Activated T-helper 17 cell treated with anti-CD3 and anti-CD28 coated beads, Interleukin-2, amount 50 U/mL, for 72 hours (primary cell): ENCODE measurements around the gene RCN2. TPM values are rescaled to one million over a fixed set of nuclear protein-coding genes. Genes with fewer than 3 reads are reported as not detected.
"Not testable (repeated sequence)": the region's sequence is repeated elsewhere in the genome, so short reads cannot be mapped to it uniquely, and the experiment has no call there.

Experiments
- ATAC-seq: fragments of 150-1000 bp; cut with Tn5 transposase; replicated peaks from 2 replicates; pipeline ENCODE4 v1.10.0; 2021; ENCODE audit warnings: mild to moderate bottlenecking, moderate library complexity
- H3K27ac Mint-ChIP-seq: one replicate; pipeline ENCODE4 v1.8.0; 2022; ENCODE audit warnings: mixed read lengths
- H3K27me3 Mint-ChIP-seq: one replicate; pipeline ENCODE4 v1.8.0; 2022; ENCODE audit warnings: mixed read lengths
- H3K36me3 Mint-ChIP-seq: one replicate; pipeline ENCODE4 v1.8.0; 2022; ENCODE audit warnings: low read depth, mild to moderate bottlenecking, mixed read lengths
- H3K4me1 Mint-ChIP-seq: one replicate; pipeline ENCODE4 v1.8.0; 2022; ENCODE audit warnings: mixed read lengths
- H3K4me3 Mint-ChIP-seq: one replicate; pipeline ENCODE4 v1.8.0; 2022; ENCODE audit warnings: mild to moderate bottlenecking, mixed read lengths
- H3K9me3 Mint-ChIP-seq: one replicate; pipeline ENCODE4 v1.8.0; 2022; ENCODE audit warnings: mixed read lengths
- total RNA-seq, 2 donors: library from RNA; stranded (reverse); gene quantifications; one replicate each; pipeline ENCODE4 v1.2.3, GENCODE V29; 2022

RCN2 gene, protein sequence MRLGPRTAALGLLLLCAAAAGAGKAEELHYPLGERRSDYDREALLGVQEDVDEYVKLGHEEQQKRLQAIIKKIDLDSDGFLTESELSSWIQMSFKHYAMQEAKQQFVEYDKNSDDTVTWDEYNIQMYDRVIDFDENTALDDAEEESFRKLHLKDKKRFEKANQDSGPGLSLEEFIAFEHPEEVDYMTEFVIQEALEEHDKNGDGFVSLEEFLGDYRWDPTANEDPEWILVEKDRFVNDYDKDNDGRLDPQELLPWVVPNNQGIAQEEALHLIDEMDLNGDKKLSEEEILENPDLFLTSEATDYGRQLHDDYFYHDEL
- total RNA-seq, result 10 to 100 TPM; 18.1 to 27.5 TPM

DNA sequence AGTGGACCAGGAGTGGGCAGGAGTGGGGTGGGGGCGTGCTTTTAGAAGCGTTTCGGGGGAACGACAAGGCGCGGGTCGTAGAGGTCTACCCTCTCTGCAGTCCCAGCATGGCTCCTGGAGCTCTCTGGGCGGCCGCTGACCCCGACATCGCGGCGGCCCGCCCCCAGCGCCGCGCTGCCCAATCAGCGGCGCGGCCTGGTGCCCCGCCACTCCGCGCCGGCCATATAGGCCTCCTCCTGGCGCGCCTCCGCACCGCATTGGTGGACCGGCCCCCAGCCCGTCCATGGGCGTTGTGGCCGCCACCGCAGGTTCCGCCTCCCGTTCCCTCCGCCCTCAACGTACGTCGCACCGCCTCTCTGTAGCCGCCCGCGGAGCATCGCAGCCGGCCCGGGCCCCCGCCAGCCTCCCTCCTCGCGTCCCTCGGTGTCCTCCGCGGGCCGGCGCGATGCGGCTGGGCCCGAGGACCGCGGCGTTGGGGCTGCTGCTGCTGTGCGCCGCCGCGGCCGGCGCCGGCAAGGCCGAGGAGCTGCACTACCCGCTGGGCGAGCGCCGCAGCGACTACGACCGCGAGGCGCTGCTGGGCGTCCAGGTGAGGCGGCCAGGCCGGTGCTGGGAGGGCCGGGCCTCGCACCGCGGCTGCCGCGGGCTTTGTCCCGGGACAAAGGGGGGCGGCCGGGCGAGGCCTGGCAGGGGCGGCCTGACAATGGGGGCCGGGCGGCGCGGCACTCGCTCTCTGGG lies at the start of gene RCN2:
TSS of gene RCN2 (plus strand) at position 353 of the 738 bp plus-strand sequence. CDS start at position 446, 93 bp downstream.
- no peaks in the 10 kb centered on the region for H3K9me3 Mint-ChIP-seq
- peak within 1 kb of the TSS; percentile 81 for H3K4me3 Mint-ChIP-seq
- H3K36me3 Mint-ChIP-seq, result peaks cover 35% of the 10 kb centered on the region
- peaks cover 13% of the 10 kb centered on the region for H3K4me1 Mint-ChIP-seq
- H3K27ac Mint-ChIP-seq, result peak within 1 kb of the TSS; percentile 56
- peak; percentile 99 for ATAC-seq
- H3K27me3 Mint-ChIP-seq, result no peaks in the 10 kb centered on the region

DNA sequence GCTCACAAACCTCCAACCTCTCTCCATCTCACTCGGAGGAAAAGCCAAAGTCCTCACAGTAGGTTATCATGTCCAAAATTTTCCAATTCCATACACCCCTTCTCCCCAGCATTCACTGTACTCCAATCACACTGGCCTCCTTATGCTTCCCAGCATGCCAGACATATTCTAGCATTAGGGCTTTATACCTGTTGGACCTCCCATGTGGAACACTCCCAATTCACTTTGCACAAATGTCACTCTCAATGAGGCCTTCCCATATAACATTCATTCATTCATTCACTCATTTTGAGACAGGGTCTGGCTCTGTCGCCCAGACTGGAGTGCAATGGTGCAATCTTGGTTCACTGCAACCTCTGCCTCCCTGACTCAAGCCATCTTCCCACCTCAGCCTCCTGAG lies 46.3 kb upstream of the RCN2 start:
- Mint-ChIP-seq H3K4me3 (no peak overlapping the region), H3K27ac (no peak overlapping the region), H3K27me3 (no peaks in the 10 kb centered on the region), H3K9me3 (no peaks in the 10 kb centered on the region), H3K4me1 (peaks cover 18% of the 10 kb centered on the region), H3K36me3 (peaks cover 41% of the 10 kb centered on the region)
- no peak for ATAC-seq

DNA sequence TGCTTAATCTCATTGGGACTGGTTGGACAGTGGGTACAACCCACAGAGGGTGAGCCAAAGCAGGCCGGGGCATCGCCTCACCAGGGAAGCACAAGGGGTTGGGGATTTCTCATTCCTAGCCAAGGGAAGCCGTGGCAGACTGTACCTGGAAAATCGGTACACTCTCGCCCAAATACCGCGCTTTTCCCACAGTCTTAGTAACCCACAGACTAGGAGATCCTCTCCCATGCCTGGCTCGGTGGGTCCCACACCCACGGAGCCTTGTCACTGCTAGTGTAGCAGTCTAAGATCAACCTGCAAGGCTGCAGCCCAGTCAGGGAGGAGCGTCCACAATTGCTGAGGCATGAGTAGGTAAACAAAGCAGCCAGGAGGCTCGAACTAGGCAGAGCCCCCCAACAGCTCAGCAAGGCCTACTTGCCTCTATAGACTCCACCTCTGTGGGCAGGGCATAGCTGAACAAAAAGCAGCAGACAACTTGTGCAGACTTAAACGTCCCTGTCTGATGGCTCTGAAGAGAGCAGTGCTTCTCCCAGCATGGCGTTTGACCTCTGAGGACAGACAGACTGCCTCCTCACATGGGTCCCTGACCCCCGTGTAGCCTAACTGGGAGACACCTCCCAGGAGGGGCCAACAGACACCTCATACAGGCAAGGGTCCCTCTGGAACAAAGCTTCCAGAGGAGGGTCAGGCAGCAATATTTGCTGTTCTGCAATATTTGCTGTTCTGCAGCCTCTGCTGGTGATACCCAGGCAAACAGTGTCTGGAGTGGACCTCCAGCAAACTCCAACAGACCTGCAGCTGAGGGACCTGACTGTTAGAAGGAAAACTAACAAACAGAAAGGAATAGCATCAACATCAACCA lies 44.0 kb upstream of the RCN2 start:
- H3K27ac Mint-ChIP-seq, ATAC-seq, H3K27me3 Mint-ChIP-seq, H3K4me3 Mint-ChIP-seq, H3K9me3 Mint-ChIP-seq: not testable (repeated sequence)
- H3K36me3 Mint-ChIP-seq, result peaks cover 25% of the 10 kb centered on the region
- H3K4me1 Mint-ChIP-seq, result peaks cover 26% of the 10 kb centered on the region

DNA sequence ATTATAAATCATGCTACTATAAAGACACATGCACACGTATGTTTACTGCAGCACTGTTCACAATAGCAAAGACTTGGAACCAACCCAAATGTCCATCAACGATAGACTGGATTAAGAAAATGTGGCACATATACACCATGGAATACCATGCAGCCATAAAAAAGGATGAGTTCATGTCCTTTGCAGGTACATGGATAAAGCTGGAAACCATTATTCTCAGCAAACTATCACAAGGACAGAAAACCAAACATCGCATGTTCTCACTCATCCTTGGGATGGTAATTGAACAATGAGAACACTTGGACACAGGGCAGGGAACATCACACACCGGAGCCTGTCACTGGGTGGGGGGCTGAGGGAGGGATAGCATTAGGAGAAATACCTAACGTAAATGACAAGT lies 38.7 kb upstream of the RCN2 start:
- not testable (repeated sequence) for ATAC-seq, H3K27ac Mint-ChIP-seq, H3K9me3 Mint-ChIP-seq, H3K4me3 Mint-ChIP-seq, H3K27me3 Mint-ChIP-seq
- Mint-ChIP-seq H3K36me3 (peaks cover 30% of the 10 kb centered on the region), H3K4me1 (peaks cover 41% of the 10 kb centered on the region)

DNA sequence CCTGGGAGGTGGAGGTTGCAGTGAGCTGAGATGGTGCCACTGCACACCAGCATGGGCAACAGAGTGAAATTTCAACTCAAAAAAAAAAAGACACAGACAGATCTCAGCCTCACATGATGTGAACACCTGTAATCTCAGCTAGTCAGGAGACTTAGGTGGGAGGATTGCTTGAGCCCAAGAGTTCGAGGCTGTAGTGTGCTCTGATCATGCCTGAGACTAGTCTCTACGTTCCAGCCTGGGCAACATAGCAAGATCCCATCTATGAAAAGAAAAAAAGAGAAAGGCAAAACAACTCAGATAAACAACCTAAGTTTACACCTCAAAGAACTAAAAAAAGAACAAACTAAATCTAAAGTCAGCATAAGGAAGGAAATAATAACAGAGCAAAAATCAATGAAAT lies 37.4 kb upstream of the RCN2 start:
- no peaks in the 10 kb centered on the region for H3K9me3 Mint-ChIP-seq
- peaks cover 24% of the 10 kb centered on the region for H3K36me3 Mint-ChIP-seq
- no peak overlapping the region for H3K4me3 Mint-ChIP-seq
- H3K27ac Mint-ChIP-seq, result no peak overlapping the region
- no peaks in the 10 kb centered on the region for H3K27me3 Mint-ChIP-seq
- no peak for ATAC-seq
- peaks cover 32% of the 10 kb centered on the region for H3K4me1 Mint-ChIP-seq

DNA sequence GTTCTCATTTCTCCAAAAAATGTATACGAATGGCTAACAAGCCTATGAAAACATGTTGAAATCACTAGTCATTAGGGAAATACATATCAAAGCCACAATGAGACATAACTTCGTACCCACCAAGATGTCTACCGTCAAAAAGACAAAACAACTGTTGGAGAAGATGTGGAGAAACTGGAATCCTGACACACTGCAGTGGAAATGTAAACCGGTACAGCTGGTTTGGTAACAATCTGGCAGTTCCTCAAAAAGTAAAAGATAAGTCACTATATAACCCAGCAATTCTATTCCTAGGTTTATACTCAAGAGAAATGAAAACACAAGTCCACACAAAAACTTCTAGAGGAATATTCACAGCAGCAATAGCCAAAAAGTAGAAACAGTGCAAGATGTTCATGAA lies 33.4 kb upstream of the RCN2 start:
- H3K4me3 Mint-ChIP-seq, result no peak overlapping the region

DNA sequence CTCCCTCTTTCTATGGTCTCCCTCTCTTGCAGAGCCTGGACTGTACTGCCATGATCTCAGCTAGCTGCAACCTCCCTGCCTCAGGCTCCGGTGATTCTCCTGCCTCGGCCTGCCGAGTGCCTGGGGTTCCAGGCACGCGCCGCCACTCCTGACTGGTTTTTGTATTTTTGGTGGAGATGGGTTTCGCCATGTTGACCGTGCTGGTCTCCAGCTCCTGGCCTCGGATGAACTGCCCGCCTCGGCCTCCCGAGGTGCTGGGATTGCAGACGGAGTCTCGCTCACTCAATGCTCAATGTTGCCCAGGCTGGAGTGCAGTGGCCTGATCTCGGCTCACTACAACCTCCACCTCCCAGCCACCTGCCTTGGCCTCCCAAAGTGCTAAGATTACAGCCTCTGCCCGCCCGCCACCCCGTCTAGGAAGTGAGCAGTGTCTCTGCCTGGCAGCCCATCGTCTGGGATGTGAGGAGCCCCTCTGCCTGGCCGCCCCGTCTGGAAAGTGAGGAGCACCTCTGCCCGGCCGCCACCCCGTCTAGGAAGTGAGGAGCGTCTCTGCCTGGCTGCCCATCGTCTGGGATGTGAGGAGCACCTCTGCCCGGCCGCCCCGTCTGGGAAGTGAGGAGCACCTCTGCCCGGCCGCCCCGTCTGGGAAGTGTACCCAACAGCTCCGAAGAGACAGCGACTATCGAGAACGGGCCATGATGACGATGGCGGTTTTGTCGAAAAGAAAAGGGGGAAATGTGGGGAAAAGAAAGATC lies 32.2 kb upstream of the RCN2 start:
- not testable (repeated sequence) for ATAC-seq, H3K9me3 Mint-ChIP-seq, H3K4me3 Mint-ChIP-seq, H3K27ac Mint-ChIP-seq, H3K27me3 Mint-ChIP-seq
- Mint-ChIP-seq H3K36me3 (peaks cover 21% of the 10 kb centered on the region), H3K4me1 (peaks cover 22% of the 10 kb centered on the region)

More for the DNA sequence above, 33.4 kb upstream of the RCN2 start:
- no peaks in the 10 kb centered on the region for H3K9me3 Mint-ChIP-seq
- no peak for ATAC-seq
- peaks cover 24% of the 10 kb centered on the region for H3K36me3 Mint-ChIP-seq
- peaks cover 16% of the 10 kb centered on the region for H3K4me1 Mint-ChIP-seq
- H3K27ac Mint-ChIP-seq, result no peak overlapping the region
- no peaks in the 10 kb centered on the region for H3K27me3 Mint-ChIP-seq

DNA sequence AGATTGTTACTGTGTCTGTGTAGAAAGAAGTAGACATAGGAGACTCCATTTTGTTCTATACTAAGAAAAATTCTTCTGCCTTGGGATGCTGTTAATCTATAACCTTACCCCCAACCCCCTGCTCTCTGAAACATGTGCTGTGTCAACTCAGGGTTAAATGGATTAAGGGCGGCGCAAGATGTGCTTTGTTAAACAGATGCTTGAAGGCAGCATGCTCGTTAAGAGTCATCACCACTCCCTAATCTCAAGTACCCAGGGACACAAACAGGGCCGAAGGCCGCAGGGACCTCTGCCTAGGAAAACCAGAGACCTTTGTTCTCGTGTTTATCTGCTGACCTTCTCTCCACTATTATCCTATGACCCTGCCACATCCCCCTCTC lies 31.6 kb upstream of the RCN2 start:
- peaks cover 15% of the 10 kb centered on the region for H3K36me3 Mint-ChIP-seq
- peaks cover 17% of the 10 kb centered on the region for H3K4me1 Mint-ChIP-seq
- not testable (repeated sequence) for ATAC-seq, H3K27me3 Mint-ChIP-seq, H3K4me3 Mint-ChIP-seq, H3K9me3 Mint-ChIP-seq, H3K27ac Mint-ChIP-seq

DNA sequence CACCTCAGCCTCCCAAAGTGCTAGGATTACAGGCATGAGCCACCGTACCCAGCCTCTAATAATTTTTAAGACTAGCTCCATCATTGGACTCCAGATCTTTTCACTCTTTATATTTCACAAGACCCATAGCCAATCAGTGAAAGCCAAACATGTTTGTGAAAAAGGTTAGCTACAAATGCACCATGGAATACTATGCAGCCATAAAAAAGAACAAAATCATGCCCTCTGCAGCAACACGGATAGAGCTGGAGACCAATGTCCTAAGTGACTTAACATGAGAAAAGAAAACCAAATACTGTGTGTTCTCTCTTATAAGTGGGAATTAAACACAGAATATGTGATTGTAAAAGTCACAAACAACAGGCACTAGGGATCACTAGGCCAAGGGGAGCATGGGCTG lies 29.6 kb upstream of the RCN2 start:
- Mint-ChIP-seq H3K9me3 (no peaks in the 10 kb centered on the region), H3K27me3 (no peaks in the 10 kb centered on the region), H3K4me3 (no peak overlapping the region), H3K27ac (no peak overlapping the region), H3K4me1 (peaks cover 15% of the 10 kb centered on the region), H3K36me3 (no peaks in the 10 kb centered on the region)
- no peak for ATAC-seq

DNA sequence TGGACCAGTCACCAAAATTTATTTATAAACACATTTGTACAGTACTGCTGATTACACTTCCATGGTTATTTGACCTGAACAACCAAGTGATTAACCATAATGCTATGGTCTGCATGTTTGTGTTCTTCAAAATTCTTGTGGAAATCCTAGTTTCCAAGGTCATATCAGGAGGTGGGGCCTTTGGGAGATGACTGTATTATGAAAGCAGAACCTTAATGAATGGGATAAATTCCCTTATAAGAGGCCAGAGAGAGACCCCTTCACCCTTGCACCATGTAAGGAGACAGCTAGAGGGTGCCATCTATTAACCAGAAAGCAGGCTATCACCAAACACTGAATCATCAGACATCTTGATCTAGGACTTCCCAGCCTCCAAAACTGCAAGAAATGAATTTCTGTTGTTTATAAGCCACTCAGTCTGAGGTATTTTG lies 28.3 kb upstream of the RCN2 start:
- H3K9me3 Mint-ChIP-seq, result no peaks in the 10 kb centered on the region
- H3K36me3 Mint-ChIP-seq, result no peaks in the 10 kb centered on the region
- H3K27me3 Mint-ChIP-seq, result no peaks in the 10 kb centered on the region
- H3K4me1 Mint-ChIP-seq, result peaks cover 15% of the 10 kb centered on the region
- ATAC-seq, result no peak
- H3K27ac Mint-ChIP-seq, result peak overlapping the region; percentile 91
- H3K4me3 Mint-ChIP-seq, result peak overlapping the region; percentile 92

DNA sequence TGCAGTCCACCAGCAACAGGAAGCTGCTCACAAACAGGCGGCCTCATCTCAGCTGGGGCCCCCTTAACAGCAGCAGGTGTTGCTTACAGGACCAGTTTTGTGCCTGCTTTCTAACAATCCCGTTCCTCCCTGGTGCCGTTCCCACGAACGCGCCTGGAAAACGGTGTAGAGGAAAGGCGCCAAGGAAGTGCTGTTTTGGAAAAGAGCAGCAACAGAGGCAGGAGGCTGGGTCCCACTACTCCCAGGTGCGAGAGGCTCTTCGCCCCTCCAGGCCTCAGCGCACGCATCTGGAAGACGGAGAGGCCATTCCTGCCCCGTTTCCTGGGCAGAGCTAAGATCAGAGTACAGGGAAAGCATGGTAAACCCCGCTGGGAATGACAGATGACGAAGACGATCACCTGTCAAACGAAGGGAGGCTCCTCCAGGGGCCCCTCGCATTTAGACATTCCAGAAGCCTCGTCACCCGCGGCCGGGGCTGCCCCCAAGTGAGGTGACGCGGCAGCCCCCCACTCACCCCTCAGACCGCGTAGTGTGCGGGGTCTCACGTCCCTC lies 27.0 kb upstream of the RCN2 start:
- Mint-ChIP-seq H3K27ac (peak overlapping the region; percentile 91), H3K27me3 (no peaks in the 10 kb centered on the region), H3K4me3 (peak overlapping the region; percentile 92), H3K9me3 (no peaks in the 10 kb centered on the region), H3K4me1 (peaks cover 15% of the 10 kb centered on the region), H3K36me3 (no peaks in the 10 kb centered on the region)
- ATAC-seq, result peak; percentile 61

DNA sequence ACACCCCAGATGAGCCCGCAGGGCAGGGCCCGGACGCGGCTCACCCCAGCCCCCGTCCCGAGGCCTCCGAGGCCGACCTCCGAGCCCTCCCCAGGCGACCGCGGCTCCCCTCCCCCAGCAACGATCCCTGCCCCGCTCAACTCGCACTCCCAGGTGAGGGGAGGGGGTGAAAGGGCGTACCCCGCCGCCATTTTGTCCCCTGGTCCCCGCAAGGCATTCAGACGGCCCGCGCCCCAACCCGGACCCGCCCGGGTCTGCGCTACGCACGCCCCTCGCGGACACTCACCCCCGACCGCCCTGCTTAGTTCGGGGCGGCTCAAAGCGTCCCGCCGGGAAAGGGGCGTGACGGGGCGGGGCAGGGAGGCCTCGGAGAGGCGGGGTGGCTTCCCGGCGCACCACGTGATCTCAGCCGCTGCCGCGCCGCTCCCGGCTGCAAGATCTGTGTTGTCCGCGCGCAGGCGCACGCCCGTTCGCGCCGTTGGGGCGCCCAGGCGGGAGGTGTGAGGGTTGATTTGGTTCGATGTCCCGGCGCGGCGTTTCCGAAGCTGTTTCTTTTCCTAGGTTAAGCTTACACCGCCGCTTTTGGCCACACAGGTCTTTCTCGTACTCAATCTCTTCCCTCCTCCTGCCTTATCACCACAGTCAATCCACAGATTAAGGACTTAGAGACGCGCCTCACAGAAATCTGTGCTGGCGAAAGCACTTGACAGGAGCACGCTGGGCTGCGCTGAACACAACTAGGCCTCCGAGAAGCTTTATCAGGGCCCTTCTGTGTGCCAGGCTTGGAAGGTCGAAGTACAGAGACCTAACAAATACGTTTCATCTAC lies 26.3 kb upstream of the RCN2 start, which contains the start of gene SCAPER:
TSS of gene SCAPER (minus strand) at position 328 of the 827 bp plus-strand sequence. CDS start 21,523 bp downstream, outside the sequence.
- ATAC-seq, result peak; percentile 92
- peaks cover 15% of the 10 kb centered on the region for H3K4me1 Mint-ChIP-seq
- H3K27ac Mint-ChIP-seq, result peak within 1 kb of the TSS; percentile 91
- H3K27me3 Mint-ChIP-seq, result no peaks in the 10 kb centered on the region
- H3K9me3 Mint-ChIP-seq, result no peaks in the 10 kb centered on the region
- H3K4me3 Mint-ChIP-seq, result peak within 1 kb of the TSS; percentile 92
- no peaks in the 10 kb centered on the region for H3K36me3 Mint-ChIP-seq

DNA sequence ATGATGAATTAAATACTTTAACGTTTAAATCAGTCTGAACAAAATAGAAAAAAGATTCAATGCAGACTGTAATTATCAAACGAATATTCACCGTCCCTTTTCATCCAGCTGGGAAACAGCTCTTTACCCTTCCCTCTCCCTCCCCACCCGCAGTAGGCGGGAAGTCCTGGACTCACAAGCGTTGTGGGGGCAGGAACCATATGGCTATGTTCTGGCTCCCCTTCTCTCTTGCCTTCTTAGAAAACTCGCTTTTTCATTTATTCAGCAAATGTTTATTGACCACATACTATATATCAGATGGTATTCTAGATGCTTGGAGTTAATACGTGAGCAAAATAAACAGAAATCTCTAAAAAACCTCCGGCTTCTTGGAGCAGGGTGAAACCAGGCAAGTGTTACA lies 25.7 kb upstream of the RCN2 start:
- no peaks in the 10 kb centered on the region for H3K9me3 Mint-ChIP-seq
- peak overlapping the region; percentile 91 for H3K27ac Mint-ChIP-seq
- H3K4me3 Mint-ChIP-seq, result peak overlapping the region; percentile 92
- H3K27me3 Mint-ChIP-seq, result no peaks in the 10 kb centered on the region
- ATAC-seq, result no peak
- H3K4me1 Mint-ChIP-seq, result peaks cover 15% of the 10 kb centered on the region
- no peaks in the 10 kb centered on the region for H3K36me3 Mint-ChIP-seq
